Nephron progenitor cell (in vitro differentiated cells): ENCODE measurements around the gene SENP2.

Source experiments
- DNase-seq: peaks from one replicate; pipeline ENCODE4 v3.0.0; 2021
- H3K27ac Mint-ChIP-seq: 2 replicates; pipeline ENCODE4 v1.8.0; 2021; ENCODE audit warnings: mild to moderate bottlenecking, moderate library complexity, mixed read lengths
- H3K27me3 Mint-ChIP-seq: 2 replicates; pipeline ENCODE4 v1.8.0; 2021; ENCODE audit warnings: mild to moderate bottlenecking, low read depth, mixed read lengths; ENCODE audit not compliant: poor library complexity
- H3K36me3 Mint-ChIP-seq: 2 replicates; pipeline ENCODE4 v1.8.0; 2021; ENCODE audit warnings: low read depth, mixed read lengths
- H3K4me1 Mint-ChIP-seq: 2 replicates; pipeline ENCODE4 v1.8.0; 2021; ENCODE audit warnings: mixed read lengths
- H3K4me3 Mint-ChIP-seq: 2 replicates; pipeline ENCODE4 v1.8.0; 2021; ENCODE audit warnings: mild to moderate bottlenecking, moderate library complexity, mixed read lengths
- H3K9me3 Mint-ChIP-seq: 2 replicates; pipeline ENCODE4 v1.8.0; 2021; ENCODE audit warnings: mild to moderate bottlenecking, moderate library complexity, mixed read lengths
- CTCF ChIP-seq: fragments of 200-600 bp; sonication (generic); IDR thresholded peaks from 2 replicates; pipeline ENCODE4 v1.5.0; 2021; ENCODE audit warnings: antibody characterized with exemption

Gene SENP2

GRCh38 chr3:185661772-185662171 lies 75.7 kb downstream of the SENP2 start:
- H3K4me1 Mint-ChIP-seq = peaks cover 11% of the 10 kb centered on the region
- H3K36me3 Mint-ChIP-seq = peaks cover 63% of the 10 kb centered on the region
- no peak for DNase-seq
- peak overlapping the region; percentile 86 for H3K27ac Mint-ChIP-seq
- no peaks in the 10 kb centered on the region for H3K9me3 Mint-ChIP-seq
- no peak for TF ChIP-seq CTCF
- H3K27me3 Mint-ChIP-seq = no peaks in the 10 kb centered on the region
- no peak overlapping the region for H3K4me3 Mint-ChIP-seq

GRCh38 chr3:185663929-185664328 lies 77.8 kb downstream of the SENP2 start:
- Mint-ChIP-seq H3K27ac (peak overlapping the region; percentile 28), H3K9me3 (no peaks in the 10 kb centered on the region), H3K4me1 (peaks cover 10% of the 10 kb centered on the region), H3K27me3 (no peaks in the 10 kb centered on the region), H3K4me3 (no peak overlapping the region), H3K36me3 (peaks cover 63% of the 10 kb centered on the region)
- DNase-seq = no peak
- TF ChIP-seq CTCF = no peak

- Mint-ChIP-seq H3K27me3 (no peaks in the 10 kb centered on the region), H3K4me1 (no peaks in the 10 kb centered on the region), H3K36me3 (peaks cover 75% of the 10 kb centered on the region), H3K4me3 (no peak overlapping the region), H3K27ac (no peak overlapping the region), H3K9me3 (no peaks in the 10 kb centered on the region)
- DNase-seq = no peak
- no peak for TF ChIP-seq CTCF
Observed at GRCh38 chr3:185667574-185667973, 81.5 kb downstream of the SENP2 start.

GRCh38 chr3:185677146-185677829 lies 91.2 kb downstream of the SENP2 start:
- no peak for DNase-seq
- H3K27me3 Mint-ChIP-seq = no peaks in the 10 kb centered on the region
- H3K36me3 Mint-ChIP-seq = peaks cover 89% of the 10 kb centered on the region
- H3K4me1 Mint-ChIP-seq = no peaks in the 10 kb centered on the region
- H3K27ac Mint-ChIP-seq = no peak overlapping the region
- no peak overlapping the region for H3K4me3 Mint-ChIP-seq
- peak; percentile 53 for TF ChIP-seq CTCF
- peaks cover 38% of the 10 kb centered on the region for H3K9me3 Mint-ChIP-seq

- H3K4me3 Mint-ChIP-seq = no peak overlapping the region
- H3K27me3 Mint-ChIP-seq = no peaks in the 10 kb centered on the region
- H3K9me3 Mint-ChIP-seq = peaks cover 46% of the 10 kb centered on the region
- TF ChIP-seq CTCF = no peak
- peak overlapping the region; percentile 64 for H3K27ac Mint-ChIP-seq
- peaks cover 89% of the 10 kb centered on the region for H3K36me3 Mint-ChIP-seq
- no peak for DNase-seq
- no peaks in the 10 kb centered on the region for H3K4me1 Mint-ChIP-seq
Observed at GRCh38 chr3:185678027-185678426, 91.9 kb downstream of the SENP2 start.

- Mint-ChIP-seq H3K4me3 (no peak overlapping the region), H3K9me3 (peaks cover 48% of the 10 kb centered on the region), H3K27ac (no peak overlapping the region), H3K4me1 (no peaks in the 10 kb centered on the region), H3K27me3 (no peaks in the 10 kb centered on the region), H3K36me3 (peaks cover 92% of the 10 kb centered on the region)
- DNase-seq = no peak
- no peak for TF ChIP-seq CTCF
Observed at GRCh38 chr3:185680231-185680630, 94.1 kb downstream of the SENP2 start.
